CD4-positive, alpha-beta T cell treated with Interleukin-17A for 4 hours (primary cell): ENCODE measurements around the gene WNT7A.

Experiments used
- DNase-seq: peaks from one replicate; pipeline ENCODE4 v3.0.0-alpha.2; 2020; ENCODE audit warnings: mixed read lengths

The WNT7A gene

GRCh38 chr3:13884851-13885703, 5.2 kb upstream of the WNT7A start:
- peak; percentile 87 for DNase-seq

GRCh38 chr3:13883681-13884080, 3.8 kb upstream of the WNT7A start:
- no peak for DNase-seq

GRCh38 chr3:13882876-13883275, 3.0 kb upstream of the WNT7A start:
- DNase-seq: no peak

- no peak for DNase-seq
Measured at GRCh38 chr3:13881536-13882410, 1.9 kb upstream of the WNT7A start.

- no peak for DNase-seq
Measured at GRCh38 chr3:13880811-13881156, 913 bp upstream of the WNT7A start.

- peak; percentile 41 for DNase-seq
Measured at GRCh38 chr3:13879102-13879945, 547 bp downstream of the WNT7A start.

GRCh38 chr3:13878281-13879101, 1.4 kb downstream of the WNT7A start:
- peak; percentile 47 for DNase-seq

GRCh38 chr3:13877911-13878280, 2.0 kb downstream of the WNT7A start:
- DNase-seq: no peak

- DNase-seq: no peak
Measured at GRCh38 chr3:13876451-13877100, 3.3 kb downstream of the WNT7A start.

- DNase-seq: no peak
Measured at GRCh38 chr3:13874891-13875290, 5.0 kb downstream of the WNT7A start.

GRCh38 chr3:13873818-13874217, 6.1 kb downstream of the WNT7A start:
- no peak for DNase-seq

GRCh38 chr3:13872451-13872850, 7.4 kb downstream of the WNT7A start:
- DNase-seq: no peak

- no peak for DNase-seq
Measured at GRCh38 chr3:13871791-13872190, 8.1 kb downstream of the WNT7A start.

- no peak for DNase-seq
Measured at GRCh38 chr3:13870902-13871301, 9.0 kb downstream of the WNT7A start.

GRCh38 chr3:13869761-13870343, 10.0 kb downstream of the WNT7A start:
- no peak for DNase-seq

GRCh38 chr3:13868844-13869724, 10.8 kb downstream of the WNT7A start:
- DNase-seq: no peak

GRCh38 chr3:13867732-13868131, 12.1 kb downstream of the WNT7A start:
- DNase-seq: no peak

GRCh38 chr3:13866041-13866965, 13.6 kb downstream of the WNT7A start:
- peak; percentile 80 for DNase-seq

GRCh38 chr3:13865581-13865980, 14.3 kb downstream of the WNT7A start:
- DNase-seq: no peak
